Smooth muscle cell (in vitro differentiated cells): ENCODE data around the gene NUP58. TPM values are rescaled to one million over a fixed set of nuclear protein-coding genes. Genes with fewer than 3 reads are reported as not detected.

Source experiments
- DNase-seq: peaks from one replicate; lab custom pipeline; 2025; ENCODE audit not compliant: unreplicated experiment; lab: John Stamatoyannopoulos, UW
- H2AFZ ChIP-seq: fragments of 200-600 bp; sonication (generic); 2 replicates; pipeline ENCODE4 v1.6.0; 2016; ENCODE audit warnings: antibody characterized with exemption, low read depth, mild to moderate bottlenecking
- H3F3A ChIP-seq: fragments of 200-600 bp; sonication (generic); 2 replicates; pipeline ENCODE4 v1.6.0; 2017; ENCODE audit warnings: antibody characterized with exemption, low read depth
- H3K27ac ChIP-seq: fragments of 200-600 bp; sonication (generic); 2 replicates; pipeline ENCODE4 v1.5.1; 2016; ENCODE audit warnings: low read depth, mild to moderate bottlenecking
- H3K27me3 ChIP-seq: fragments of 200-600 bp; sonication (generic); 2 replicates; pipeline ENCODE4 v1.6.1; 2016; ENCODE audit warnings: low read depth, mild to moderate bottlenecking
- H3K36me3 ChIP-seq: fragments of 200-600 bp; sonication (generic); 2 replicates; pipeline ENCODE4 v1.5.1; 2016; ENCODE audit warnings: low read depth
- H3K4me1 ChIP-seq: fragments of 200-600 bp; sonication (generic); 2 replicates; pipeline ENCODE4 v1.5.1; 2016; ENCODE audit warnings: low read depth
- H3K4me2 ChIP-seq: fragments of 200-600 bp; sonication (generic); 2 replicates; pipeline ENCODE4 v1.6.0; 2016; ENCODE audit warnings: mild to moderate bottlenecking
- H3K4me3 ChIP-seq: fragments of 200-600 bp; sonication (generic); 2 replicates; pipeline ENCODE4 v1.5.1; 2016; ENCODE audit warnings: mild to moderate bottlenecking
- H3K79me2 ChIP-seq: fragments of 200-600 bp; sonication (generic); 2 replicates; pipeline ENCODE4 v1.6.0; 2016; ENCODE audit warnings: low read depth, mild to moderate bottlenecking
- H3K9ac ChIP-seq: fragments of 200-600 bp; sonication (generic); 2 replicates; pipeline ENCODE4 v1.6.0; 2016; ENCODE audit warnings: low read depth
- H3K9me3 ChIP-seq: fragments of 200-600 bp; sonication (generic); replicated peaks from 2 replicates; pipeline ENCODE4 v1.5.1; 2016; ENCODE audit warnings: low read depth
- H4K20me1 ChIP-seq: fragments of 200-600 bp; sonication (generic); 2 replicates; pipeline ENCODE4 v1.6.0; 2016; ENCODE audit warnings: low read depth
- WGBS: methylation state at CpG from one replicate; pipeline ENCODE4 v1.1.7; 2016; ENCODE audit warnings: low lambda C conversion rate; 5-methylcytosine and 5-hydroxymethylcytosine counted together
- polyA plus RNA-seq: library from polyadenylated mRNA; unstranded; fragments of >200 nt; fragmentation: Nextera tagmentation; extraction: Ambion mirVana; gene quantifications from 2 replicates; pipeline ENCODE4 v1.2.1, GENCODE V29; 2016
- total RNA-seq: library from RNA; depleted of rRNA; stranded (reverse); fragments of >200 nt; gene quantifications from 2 replicates; pipeline ENCODE4 v1.2.3, GENCODE V29; 2014
- TF ChIP-seq, protein P1 (sequence below): fragments of 200-600 bp; sonication (generic); IDR thresholded peaks from 2 replicates; pipeline ENCODE4 v1.5.1; 2017; ENCODE audit warnings: borderline replicate concordance, mild to moderate bottlenecking, antibody characterized with exemption; ENCODE audit not compliant: insufficient read depth, poor library complexity, severe bottlenecking

The NUP58 gene
- total and polyA plus RNA-seq, 2 experiments from 2014 or later = 20.3 to 83.0 TPM

- H3K4me2 ChIP-seq = no peak overlapping the region
- no peak overlapping the region for H3K4me3 ChIP-seq
- no peaks in the 10 kb centered on the region for H3F3A ChIP-seq
- H3K79me2 ChIP-seq = peaks cover 28% of the 10 kb centered on the region
- peaks cover 9% of the 10 kb centered on the region for H4K20me1 ChIP-seq
- WGBS = 90% methylated on average over 2 of the region's 2 CpGs
- H3K9ac ChIP-seq = no peak overlapping the region
- peaks cover 4% of the 10 kb centered on the region for H3K4me1 ChIP-seq
- H3K36me3 ChIP-seq = no peaks in the 10 kb centered on the region
- no peak for DNase-seq
- peak overlapping the region; percentile 83 for H2AFZ ChIP-seq
- H3K27ac ChIP-seq = no peak overlapping the region
- no peaks in the 10 kb centered on the region for H3K9me3 ChIP-seq
- H3K27me3 ChIP-seq = no peaks in the 10 kb centered on the region
- TF ChIP-seq, protein P1, sequence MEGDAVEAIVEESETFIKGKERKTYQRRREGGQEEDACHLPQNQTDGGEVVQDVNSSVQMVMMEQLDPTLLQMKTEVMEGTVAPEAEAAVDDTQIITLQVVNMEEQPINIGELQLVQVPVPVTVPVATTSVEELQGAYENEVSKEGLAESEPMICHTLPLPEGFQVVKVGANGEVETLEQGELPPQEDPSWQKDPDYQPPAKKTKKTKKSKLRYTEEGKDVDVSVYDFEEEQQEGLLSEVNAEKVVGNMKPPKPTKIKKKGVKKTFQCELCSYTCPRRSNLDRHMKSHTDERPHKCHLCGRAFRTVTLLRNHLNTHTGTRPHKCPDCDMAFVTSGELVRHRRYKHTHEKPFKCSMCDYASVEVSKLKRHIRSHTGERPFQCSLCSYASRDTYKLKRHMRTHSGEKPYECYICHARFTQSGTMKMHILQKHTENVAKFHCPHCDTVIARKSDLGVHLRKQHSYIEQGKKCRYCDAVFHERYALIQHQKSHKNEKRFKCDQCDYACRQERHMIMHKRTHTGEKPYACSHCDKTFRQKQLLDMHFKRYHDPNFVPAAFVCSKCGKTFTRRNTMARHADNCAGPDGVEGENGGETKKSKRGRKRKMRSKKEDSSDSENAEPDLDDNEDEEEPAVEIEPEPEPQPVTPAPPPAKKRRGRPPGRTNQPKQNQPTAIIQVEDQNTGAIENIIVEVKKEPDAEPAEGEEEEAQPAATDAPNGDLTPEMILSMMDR = no peak
These were observed 12.5 kb upstream of the NUP58 start for GRCh38 chr13:25288966-25289365.

DNA sequence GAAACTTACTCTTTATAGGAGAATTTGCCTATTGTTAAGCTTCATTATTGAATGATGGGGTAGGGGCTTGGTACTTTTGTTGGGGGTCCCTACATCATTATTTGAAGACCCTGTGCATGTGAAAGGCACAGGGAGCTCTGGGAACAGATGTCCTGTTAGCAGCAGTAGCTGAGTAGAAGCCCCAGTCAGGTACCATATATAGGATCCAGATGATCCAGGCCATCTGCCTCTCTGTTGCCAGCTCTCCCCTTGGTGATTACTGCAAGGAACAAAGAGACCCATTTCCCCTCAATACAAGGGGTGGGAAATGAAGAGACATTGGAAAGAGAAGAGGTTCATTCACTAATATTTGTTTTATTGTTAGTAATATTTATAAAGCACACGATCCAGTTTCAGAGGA lies 9.7 kb upstream of the NUP58 start:
- no peak overlapping the region for H3K4me3 ChIP-seq
- TF ChIP-seq, protein P1 = no peak
- H3K9me3 ChIP-seq = no peaks in the 10 kb centered on the region
- H3F3A ChIP-seq = no peaks in the 10 kb centered on the region
- peaks cover 4% of the 10 kb centered on the region for H3K4me1 ChIP-seq
- H3K27me3 ChIP-seq = peaks cover 20% of the 10 kb centered on the region
- H2AFZ ChIP-seq = no peak overlapping the region
- H3K79me2 ChIP-seq = peaks cover under 1% of the 10 kb centered on the region
- H3K9ac ChIP-seq = no peak overlapping the region
- H3K4me2 ChIP-seq = no peak overlapping the region
- H4K20me1 ChIP-seq = no peaks in the 10 kb centered on the region
- no peak overlapping the region for H3K27ac ChIP-seq
- WGBS = 100% methylated on average over 1 of the region's 1 CpG
- DNase-seq = no peak
- no peaks in the 10 kb centered on the region for H3K36me3 ChIP-seq

DNA sequence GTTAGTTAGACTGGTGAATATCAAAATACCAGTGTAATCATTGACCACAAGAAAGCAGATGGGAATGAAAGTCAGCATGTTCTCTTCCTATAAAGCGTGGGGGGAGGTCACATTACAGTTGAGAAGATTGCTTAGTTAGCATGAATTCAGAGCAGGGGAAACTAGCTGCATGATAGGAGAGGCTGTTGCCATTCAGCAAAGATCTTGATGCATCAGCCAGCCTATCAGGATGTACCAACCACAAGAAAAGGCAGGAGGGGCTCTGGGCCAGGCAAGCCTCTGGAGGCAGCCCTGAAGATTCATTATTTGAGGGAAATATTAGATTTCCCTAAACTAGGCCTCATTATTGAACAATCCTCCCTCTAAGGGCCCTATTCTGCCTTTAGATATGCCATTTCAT lies 9.1 kb upstream of the NUP58 start:
- 48% methylated on average over 1 of the region's 1 CpG for WGBS
- Histone ChIP-seq H3K36me3 (no peaks in the 10 kb centered on the region), H3F3A (no peaks in the 10 kb centered on the region), H3K4me2 (no peak overlapping the region), H3K4me3 (no peak overlapping the region), H4K20me1 (no peaks in the 10 kb centered on the region), H3K9me3 (no peaks in the 10 kb centered on the region), H2AFZ (no peak overlapping the region), H3K9ac (no peak overlapping the region), H3K27me3 (peaks cover 26% of the 10 kb centered on the region), H3K27ac (no peak overlapping the region), H3K79me2 (no peaks in the 10 kb centered on the region), H3K4me1 (peaks cover 4% of the 10 kb centered on the region)
- no peak for DNase-seq
- TF ChIP-seq, protein P1 = no peak

GRCh38 chr13:25295228-25295627 lies 6.2 kb upstream of the NUP58 start:
- no peak overlapping the region for H3K4me3 ChIP-seq
- DNase-seq = no peak
- TF ChIP-seq, protein P1 = no peak
- H3F3A ChIP-seq = no peaks in the 10 kb centered on the region
- no peak overlapping the region for H3K9ac ChIP-seq
- H3K27me3 ChIP-seq = peaks cover 32% of the 10 kb centered on the region
- H4K20me1 ChIP-seq = no peaks in the 10 kb centered on the region
- WGBS = 82% methylated on average over 3 of the region's 3 CpGs
- H3K9me3 ChIP-seq = no peaks in the 10 kb centered on the region
- H3K4me1 ChIP-seq = no peaks in the 10 kb centered on the region
- no peak overlapping the region for H3K4me2 ChIP-seq
- no peak overlapping the region for H3K27ac ChIP-seq
- H3K36me3 ChIP-seq = no peaks in the 10 kb centered on the region
- H2AFZ ChIP-seq = no peak overlapping the region
- H3K79me2 ChIP-seq = no peaks in the 10 kb centered on the region
